NCI-H2171 (cell line): ENCODE data around the gene C12orf56.
"Not testable (repeated sequence)": the region's sequence is repeated elsewhere in the genome, so short reads cannot be mapped to it uniquely, and the experiment has no call there.

Source experiments
- DNase-seq: peaks from one replicate; lab custom pipeline; 2025; lab: John Stamatoyannopoulos, UW

The C12orf56 gene

DNA sequence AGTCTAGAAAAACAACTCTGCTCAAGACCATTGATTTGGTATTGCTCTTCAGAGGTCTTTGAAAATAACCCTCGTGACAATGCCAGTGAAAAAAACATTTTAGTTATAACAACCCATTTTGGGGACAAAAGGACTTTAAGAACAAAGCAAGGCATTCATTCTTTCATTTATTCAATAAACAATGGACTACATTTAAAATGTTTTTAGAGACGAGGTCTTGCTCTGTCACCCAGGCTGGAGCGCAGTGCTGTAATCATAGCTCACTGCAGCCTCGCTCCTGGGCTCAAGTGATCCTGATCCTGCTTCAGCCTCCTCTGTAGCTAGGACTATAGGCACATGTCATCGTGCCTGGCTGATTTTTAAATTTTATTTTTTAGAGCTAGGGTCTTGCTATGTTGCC lies 160.8 kb downstream of the C12orf56 start:
- DNase-seq, result no peak

GRCh38 chr12:64229240-64229639 lies 161.3 kb downstream of the C12orf56 start:
- DNase-seq, result no peak

DNA sequence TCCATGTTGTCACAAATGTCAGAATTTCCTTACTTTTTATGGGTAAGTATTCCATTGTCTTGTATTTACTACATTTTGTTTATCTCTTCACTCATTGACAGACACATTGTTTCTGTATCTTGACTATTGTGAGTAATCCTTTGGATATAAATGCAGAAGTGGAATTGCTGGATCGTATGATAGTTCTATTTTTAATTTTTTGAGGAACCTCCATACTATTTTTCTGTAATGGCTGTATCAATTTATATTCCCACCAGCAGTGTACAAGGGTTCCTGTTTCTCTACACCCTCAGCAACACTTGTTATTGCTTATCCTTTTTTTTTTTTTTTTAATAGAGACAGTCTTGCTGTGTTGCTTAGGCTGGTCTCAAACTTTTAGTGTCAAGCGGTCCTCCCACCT lies 164.9 kb downstream of the C12orf56 start:
- DNase-seq, result no peak

- DNase-seq, result peak; percentile 86
Observed at GRCh38 chr12:64222009-64222765, 168.4 kb downstream of the C12orf56 start, which contains the start of gene KICS2. KICS2 (minus strand) TSS chr12:64222296; CDS start chr12:64222237, 59 bp downstream.

DNA sequence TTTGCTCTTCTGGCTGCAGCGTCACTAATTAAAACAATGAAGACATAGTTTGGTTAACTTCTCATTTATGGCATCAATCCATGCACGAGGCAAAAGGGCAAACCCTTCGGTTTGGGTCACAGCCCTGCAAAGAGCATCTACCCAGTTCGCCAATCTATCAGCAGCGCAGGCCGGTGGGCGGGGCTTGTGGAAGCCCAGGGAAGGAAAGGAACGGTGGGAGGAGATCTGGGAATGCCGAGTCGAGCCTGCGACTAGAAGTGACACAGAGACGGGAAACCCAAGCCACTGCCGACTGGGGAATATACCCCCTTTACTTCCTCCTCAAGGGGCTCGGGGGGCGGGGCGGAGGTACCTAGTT lies 168.9 kb downstream of the C12orf56 start:
- peak; percentile 84 for DNase-seq

- DNase-seq, result no peak
Observed at GRCh38 chr12:64220046-64220445, 170.5 kb downstream of the C12orf56 start.

GRCh38 chr12:64219145-64219544 lies 171.4 kb downstream of the C12orf56 start:
- DNase-seq, result no peak

- no peak for DNase-seq
Observed at GRCh38 chr12:64218597-64218996, 172.0 kb downstream of the C12orf56 start.

GRCh38 chr12:64217643-64218042 lies 172.9 kb downstream of the C12orf56 start:
- DNase-seq, result not testable (repeated sequence)

DNA sequence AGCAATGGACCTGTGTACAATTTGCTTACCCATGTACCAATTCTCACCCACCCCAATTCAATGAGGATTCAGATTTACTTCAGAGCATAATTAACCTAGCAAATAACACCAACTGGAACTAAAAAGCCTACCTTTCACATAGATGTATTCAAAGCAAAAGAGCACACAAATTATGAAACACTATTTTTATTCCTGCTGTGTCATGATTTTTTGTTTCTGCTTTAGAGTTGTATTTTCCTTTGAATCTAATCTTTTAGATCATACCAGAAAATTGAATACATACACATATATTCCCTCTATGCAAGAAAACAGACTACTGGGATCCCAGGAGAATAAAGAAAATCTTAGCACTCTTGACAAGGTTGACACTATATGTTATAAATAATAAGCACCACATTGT lies 174.3 kb downstream of the C12orf56 start:
- no peak for DNase-seq
